GM23248 (cell line): ENCODE measurements around the gene CALN1. TPM values are rescaled to one million over a fixed set of nuclear protein-coding genes. Genes with fewer than 3 reads are reported as not detected.

Experiments used
- DNase-seq: peaks from one replicate; pipeline ENCODE4 v3.0.0-alpha.2; 2015
- H2AFZ ChIP-seq: fragments of 200-600 bp; sonication (generic); 2 replicates; pipeline ENCODE4 v1.6.1; 2016; ENCODE audit warnings: antibody characterized with exemption
- H3F3A ChIP-seq: fragments of 200-600 bp; sonication (generic); 2 replicates; pipeline ENCODE4 v1.6.1; 2016; ENCODE audit warnings: mild to moderate bottlenecking, antibody characterized with exemption, mixed run types; ENCODE audit not compliant: insufficient read depth
- H3K27ac ChIP-seq: fragments of 200-600 bp; sonication (generic); 2 replicates; pipeline ENCODE4 v1.5.1; 2016; ENCODE audit warnings: mild to moderate bottlenecking
- H3K27me3 ChIP-seq: fragments of 200-600 bp; sonication (generic); replicated peaks from 2 replicates; pipeline ENCODE4 v1.6.1; 2016; ENCODE audit warnings: mild to moderate bottlenecking; ENCODE audit not compliant: insufficient read depth
- H3K36me3 ChIP-seq: fragments of 200-600 bp; sonication (generic); 2 replicates; pipeline ENCODE4 v1.6.1; 2016; ENCODE audit warnings: low read depth, mild to moderate bottlenecking
- H3K4me1 ChIP-seq: fragments of 200-600 bp; sonication (generic); 2 replicates; pipeline ENCODE4 v1.6.1; 2016; ENCODE audit warnings: mild to moderate bottlenecking; ENCODE audit not compliant: insufficient read depth
- H3K4me2 ChIP-seq: fragments of 200-600 bp; sonication (generic); one replicate; pipeline ENCODE4 v1.6.1; 2016; ENCODE audit warnings: mild to moderate bottlenecking; ENCODE audit not compliant: unreplicated experiment
- H3K4me3 ChIP-seq: fragments of 200-600 bp; sonication (generic); 2 replicates; pipeline ENCODE4 v1.5.1; 2016; ENCODE audit warnings: mild to moderate bottlenecking
- H3K79me2 ChIP-seq: fragments of 200-600 bp; sonication (generic); 2 replicates; pipeline ENCODE4 v1.6.1; 2016; ENCODE audit warnings: mild to moderate bottlenecking; ENCODE audit not compliant: insufficient read depth
- H3K9ac ChIP-seq: fragments of 200-600 bp; sonication (generic); 2 replicates; pipeline ENCODE4 v1.6.1; 2016; ENCODE audit warnings: mild to moderate bottlenecking
- H3K9me2 ChIP-seq: fragments of 200-600 bp; sonication (generic); 2 replicates; pipeline ENCODE4 v1.6.1; 2016; ENCODE audit warnings: mixed run types, mild to moderate bottlenecking, moderate library complexity; ENCODE audit not compliant: insufficient read depth
- H3K9me3 ChIP-seq: fragments of 200-600 bp; sonication (generic); one replicate; pipeline ENCODE4 v1.6.1; 2017; ENCODE audit warnings: low read depth
- H4K20me1 ChIP-seq: fragments of 200-600 bp; sonication (generic); 2 replicates; pipeline ENCODE4 v1.6.0; 2016; ENCODE audit not compliant: insufficient read depth
- EZH2 ChIP-seq: fragments of 200-600 bp; sonication (generic); IDR thresholded peaks from 2 replicates; pipeline ENCODE4 v1.6.1; 2018; ENCODE audit warnings: antibody characterized with exemption, mild to moderate bottlenecking; ENCODE audit not compliant: insufficient read depth, poor library complexity, severe bottlenecking
- EZH2phosphoT487 ChIP-seq: fragments of 200-600 bp; sonication (generic); IDR thresholded peaks from 2 replicates; pipeline ENCODE4 v1.6.1; 2018; ENCODE audit warnings: antibody characterized with exemption, moderate library complexity, mild to moderate bottlenecking, low read depth; ENCODE audit not compliant: insufficient read depth
- WGBS, 2 experiments: methylation state at CpG; one replicate each; pipeline ENCODE4 v1.1.6; 2015 to 2017; ENCODE audit warnings: low lambda C conversion rate in 2 of 2, low coverage in 1 of 2; ENCODE audit errors: missing lambda C conversion rate in 2 of 2; 5-methylcytosine and 5-hydroxymethylcytosine counted together
- in situ Hi-C: fragments of 300-500 bp; cut with MboI; formaldehyde crosslinking; loops from 2 replicates; pipeline ENCODE4 v1.15.0; 2020
- polyA plus RNA-seq: library from polyadenylated mRNA; unstranded; fragments of >200 nt; fragmentation: Nextera tagmentation; extraction: Ambion mirVana; gene quantifications from 2 replicates; pipeline ENCODE4 v1.2.1, GENCODE V29; 2016
- total RNA-seq: library from RNA; depleted of rRNA; stranded (reverse); fragments of >200 nt; shearing (Covaris generic); gene quantifications from 2 replicates; pipeline ENCODE4 v1.2.3, GENCODE V29; 2014

CALN1 gene
- total and polyA plus RNA-seq, 2 experiments from 2014 or later = not detected

DNA sequence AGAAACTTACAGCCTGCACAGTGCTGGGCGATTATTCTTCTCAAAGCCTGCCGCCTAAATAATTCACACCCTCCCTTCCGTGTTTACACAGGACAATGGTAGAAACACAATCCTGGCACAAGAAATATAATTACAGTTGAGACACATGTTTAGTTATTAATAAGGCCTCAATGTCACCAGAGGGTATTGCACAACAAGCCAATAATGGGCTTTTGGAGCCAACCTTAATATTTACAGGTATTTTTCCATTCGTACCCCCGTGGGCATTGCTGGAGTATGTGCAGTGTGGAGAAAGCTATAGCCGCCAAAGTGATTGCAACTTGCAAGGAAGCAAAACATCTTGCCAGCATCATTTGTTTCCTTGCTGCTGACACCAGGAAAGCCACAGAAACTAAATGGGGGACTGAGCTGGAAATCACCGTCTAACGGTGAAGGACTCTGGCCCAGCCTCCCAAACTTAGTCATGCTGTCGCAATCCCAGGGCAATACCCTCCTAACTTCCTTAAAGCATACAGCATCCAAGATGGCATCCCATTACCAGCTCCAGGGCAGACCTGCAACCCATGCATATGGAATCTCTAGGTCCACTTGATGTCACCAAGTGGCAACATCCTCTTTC is 8.6 kb downstream of the CALN1 start:
- no peaks in the 10 kb centered on the region for H3K27me3 ChIP-seq
- no peak overlapping the region for H2AFZ ChIP-seq
- 48 to 55% methylated on average over 9 of the region's 9 CpGs for WGBS, 2 experiments
- no peaks in the 10 kb centered on the region for H3K79me2 ChIP-seq
- H3K36me3 ChIP-seq = no peaks in the 10 kb centered on the region
- no peak overlapping the region for H3K4me3 ChIP-seq
- H3F3A ChIP-seq = no peaks in the 10 kb centered on the region
- no peak overlapping the region for H3K4me2 ChIP-seq
- H3K9ac ChIP-seq = no peak overlapping the region
- H3K27ac ChIP-seq = no peak overlapping the region
- no peaks in the 10 kb centered on the region for H3K4me1 ChIP-seq
- no peaks in the 10 kb centered on the region for H3K9me2 ChIP-seq
- no peak for TF ChIP-seq EZH2
- TF ChIP-seq EZH2phosphoT487 = no peak
- no peaks in the 10 kb centered on the region for H4K20me1 ChIP-seq
- DNase-seq = no peak
- no peaks in the 10 kb centered on the region for H3K9me3 ChIP-seq
- in situ Hi-C loops = no loop called here

- in situ Hi-C loops = no loop called here
- no peaks in the 10 kb centered on the region for H3F3A ChIP-seq
- no peaks in the 10 kb centered on the region for H3K36me3 ChIP-seq
- no peak overlapping the region for H3K9ac ChIP-seq
- H3K9me3 ChIP-seq = no peaks in the 10 kb centered on the region
- no peak overlapping the region for H2AFZ ChIP-seq
- no peak overlapping the region for H3K27ac ChIP-seq
- H3K27me3 ChIP-seq = no peaks in the 10 kb centered on the region
- no peaks in the 10 kb centered on the region for H3K9me2 ChIP-seq
- no peak for DNase-seq
- WGBS, 2 experiments = 0 to 3% methylated on average over 1 of the region's 1 CpG
- no peaks in the 10 kb centered on the region for H4K20me1 ChIP-seq
- H3K4me1 ChIP-seq = no peaks in the 10 kb centered on the region
- no peak overlapping the region for H3K4me3 ChIP-seq
- H3K4me2 ChIP-seq = no peak overlapping the region
- TF ChIP-seq EZH2phosphoT487 = no peak
- no peaks in the 10 kb centered on the region for H3K79me2 ChIP-seq
Observed at GRCh38 chr7:72394016-72394415, 18.1 kb downstream of the CALN1 start.

- DNase-seq = no peak
- Histone ChIP-seq H3F3A (no peaks in the 10 kb centered on the region), H3K9me3 (no peaks in the 10 kb centered on the region), H3K9ac (no peak overlapping the region), H3K4me3 (no peak overlapping the region), H3K79me2 (no peaks in the 10 kb centered on the region), H3K36me3 (no peaks in the 10 kb centered on the region), H2AFZ (no peak overlapping the region), H3K9me2 (no peaks in the 10 kb centered on the region), H3K27me3 (no peaks in the 10 kb centered on the region), H4K20me1 (no peaks in the 10 kb centered on the region), H3K4me1 (no peaks in the 10 kb centered on the region), H3K4me2 (no peak overlapping the region), H3K27ac (no peak overlapping the region)
- no peak for TF ChIP-seq EZH2
- TF ChIP-seq EZH2phosphoT487 = no peak
- 27 to 29% methylated on average over 7 of the region's 7 CpGs for WGBS, 2 experiments
- in situ Hi-C loops = no loop called here
Observed at GRCh38 chr7:72391821-72392377, 20.2 kb downstream of the CALN1 start.

DNA sequence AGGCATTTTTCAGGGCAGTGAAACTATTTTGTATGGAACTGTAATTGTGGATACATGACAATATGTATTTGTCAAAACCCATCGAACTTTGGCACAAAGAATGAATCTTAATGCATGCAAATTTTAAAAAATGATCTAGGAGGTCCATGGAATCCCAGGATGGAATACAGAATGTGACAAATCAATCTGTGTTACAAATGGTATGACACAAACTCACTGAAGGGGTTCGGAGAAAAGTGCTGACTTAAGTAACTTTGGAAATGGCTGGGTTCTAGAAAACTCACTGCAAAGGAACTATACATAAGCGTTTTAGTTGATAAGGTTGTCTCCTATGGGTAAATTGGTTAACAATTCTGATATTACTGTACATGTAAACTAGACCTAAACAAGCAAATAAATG is 26.0 kb downstream of the CALN1 start:
- Histone ChIP-seq H4K20me1 (no peaks in the 10 kb centered on the region), H3K27me3 (no peaks in the 10 kb centered on the region), H3K9me3 (no peaks in the 10 kb centered on the region), H3K4me2 (no peak overlapping the region), H3K79me2 (no peaks in the 10 kb centered on the region), H3K4me3 (no peak overlapping the region), H3K9ac (no peak overlapping the region), H3K36me3 (no peaks in the 10 kb centered on the region), H3K4me1 (no peaks in the 10 kb centered on the region), H3K9me2 (no peaks in the 10 kb centered on the region), H3K27ac (no peak overlapping the region), H2AFZ (no peak overlapping the region), H3F3A (no peaks in the 10 kb centered on the region)
- TF ChIP-seq EZH2phosphoT487 (no peak), EZH2 (no peak)
- in situ Hi-C loops = no loop called here
- no peak for DNase-seq
- WGBS, 2 experiments = 13 to 15% methylated on average over 3 of the region's 3 CpGs
